ENCODE results near the gene ARCN1.

ARCN1 gene

GRCh38 chr11:118614511-118614910 lies 42.3 kb downstream of the ARCN1 start:
- H3K27me3 Mint-ChIP-seq = peaks cover 0 to 2% of the 10 kb centered on the region in 2 donors
- H3K9me3 Mint-ChIP-seq = no peaks in the 10 kb centered on the region
- H3K4me3 Mint-ChIP-seq = no peak overlapping the region
- ATAC-seq (replicated peaks) (no peak), DNase-seq (no peak)
- H3K4me1 Mint-ChIP-seq (ENCODE audit: low read depth in 2 of 2) = peaks cover 8 to 13% of the 10 kb centered on the region in 2 donors
- no peak overlapping the region for H3K27ac Mint-ChIP-seq
- H3K36me3 Mint-ChIP-seq (ENCODE audit: insufficient read depth) = peaks cover 9% of the 10 kb centered on the region

GRCh38 chr11:118615282-118615975 lies 43.2 kb downstream of the ARCN1 start:
- ATAC-seq (replicated peaks) = no peak
- Mint-ChIP-seq H3K27me3 (peaks cover 2 to 7% of the 10 kb centered on the region in 2 donors), H3K27ac (no peak overlapping the region), H3K4me3 (no peak overlapping the region), H3K9me3 (no peaks in the 10 kb centered on the region), H3K4me1 (ENCODE audit: low read depth in 2 of 2) (peaks cover 3 to 5% of the 10 kb centered on the region in 2 donors), H3K36me3 (ENCODE audit: insufficient read depth) (no peaks in the 10 kb centered on the region)
- no peak for DNase-seq

GRCh38 chr11:118615976-118616371 lies 43.8 kb downstream of the ARCN1 start:
- H3K9me3 Mint-ChIP-seq = no peaks in the 10 kb centered on the region
- H3K36me3 Mint-ChIP-seq (ENCODE audit: insufficient read depth) = no peaks in the 10 kb centered on the region
- H3K4me1 Mint-ChIP-seq (ENCODE audit: low read depth in 2 of 2) = peaks cover 6 to 7% of the 10 kb centered on the region in 2 donors
- H3K4me3 Mint-ChIP-seq = no peak overlapping the region
- ATAC-seq (replicated peaks) (no peak), DNase-seq (no peak)
- peaks cover 7 to 13% of the 10 kb centered on the region in 2 donors for H3K27me3 Mint-ChIP-seq
- no peak overlapping the region for H3K27ac Mint-ChIP-seq

- no peak overlapping the region for H3K27ac Mint-ChIP-seq
- H3K9me3 Mint-ChIP-seq = no peaks in the 10 kb centered on the region
- H3K4me3 Mint-ChIP-seq = no peak overlapping the region
- peaks cover 4 to 5% of the 10 kb centered on the region in 2 donors for H3K4me1 Mint-ChIP-seq (ENCODE audit: low read depth in 2 of 2)
- DNase-seq (no peak), ATAC-seq (replicated peaks) (no peak)
- H3K36me3 Mint-ChIP-seq (ENCODE audit: insufficient read depth) = no peaks in the 10 kb centered on the region
- peaks cover 16 to 28% of the 10 kb centered on the region in 2 donors for H3K27me3 Mint-ChIP-seq
Observed at GRCh38 chr11:118618115-118618990, 46.1 kb downstream of the ARCN1 start.

- ATAC-seq (replicated peaks) = no peak
- peaks cover 16 to 28% of the 10 kb centered on the region in 2 donors for H3K27me3 Mint-ChIP-seq
Observed at GRCh38 chr11:118618991-118619375, 46.8 kb downstream of the ARCN1 start.

GRCh38 chr11:118619444-118620197 lies 47.4 kb downstream of the ARCN1 start:
- DNase-seq (no peak), ATAC-seq (replicated peaks) (no peak)
- peaks cover 16 to 28% of the 10 kb centered on the region in 2 donors for H3K27me3 Mint-ChIP-seq
- peaks cover 4 to 5% of the 10 kb centered on the region in 2 donors for H3K4me1 Mint-ChIP-seq (ENCODE audit: low read depth in 2 of 2)
- no peak overlapping the region for H3K4me3 Mint-ChIP-seq
- H3K27ac Mint-ChIP-seq = no peak overlapping the region
- H3K36me3 Mint-ChIP-seq (ENCODE audit: insufficient read depth) = no peaks in the 10 kb centered on the region
- H3K9me3 Mint-ChIP-seq = no peaks in the 10 kb centered on the region

More at GRCh38 chr11:118618991-118619375, 46.8 kb downstream of the ARCN1 start:
- Mint-ChIP-seq H3K9me3 (no peaks in the 10 kb centered on the region), H3K4me1 (ENCODE audit: low read depth in 2 of 2) (peaks cover 4 to 5% of the 10 kb centered on the region in 2 donors), H3K27ac (no peak overlapping the region), H3K36me3 (ENCODE audit: insufficient read depth) (no peaks in the 10 kb centered on the region), H3K4me3 (no peak overlapping the region)
- no peak for DNase-seq

GRCh38 chr11:118620529-118621070 lies 48.4 kb downstream of the ARCN1 start:
- Mint-ChIP-seq H3K9me3 (no peaks in the 10 kb centered on the region), H3K27me3 (peaks cover 16 to 28% of the 10 kb centered on the region in 2 donors), H3K36me3 (ENCODE audit: insufficient read depth) (no peaks in the 10 kb centered on the region), H3K4me3 (peak overlapping the region; percentile 68 to 73), H3K27ac (peak overlapping the region in 1 of 2 donors; percentile 50), H3K4me1 (ENCODE audit: low read depth in 2 of 2) (peaks cover 4 to 5% of the 10 kb centered on the region in 2 donors)
- ATAC-seq (replicated peaks) (no peak), DNase-seq (no peak)

- Mint-ChIP-seq H3K4me1 (ENCODE audit: low read depth in 2 of 2) (peaks cover 4 to 5% of the 10 kb centered on the region in 2 donors), H3K36me3 (ENCODE audit: insufficient read depth) (no peaks in the 10 kb centered on the region), H3K9me3 (no peaks in the 10 kb centered on the region), H3K27me3 (peaks cover 16 to 28% of the 10 kb centered on the region in 2 donors), H3K27ac (peak overlapping the region in 1 of 2 donors; percentile 56), H3K4me3 (peak overlapping the region; percentile 68 to 73)
- DNase-seq = no peak
- ATAC-seq (replicated peaks) = peak; percentile 66
Observed at GRCh38 chr11:118621071-118621783, 49.0 kb downstream of the ARCN1 start.

GRCh38 chr11:118621784-118622375 lies 49.7 kb downstream of the ARCN1 start:
- Mint-ChIP-seq H3K27ac (peak overlapping the region in 1 of 2 donors; percentile 56), H3K4me3 (peak overlapping the region; percentile 26 to 73)

GRCh38 chr11:118622376-118623268 lies 50.4 kb downstream of the ARCN1 start:
- H3K4me3 Mint-ChIP-seq = no peak overlapping the region
- H3K27ac Mint-ChIP-seq = no peak overlapping the region
- no peaks in the 10 kb centered on the region for H3K36me3 Mint-ChIP-seq (ENCODE audit: insufficient read depth)
- no peak for ATAC-seq (replicated peaks)
- no peaks in the 10 kb centered on the region for H3K9me3 Mint-ChIP-seq
- DNase-seq = no peak
- peaks cover 16 to 28% of the 10 kb centered on the region in 2 donors for H3K27me3 Mint-ChIP-seq
- peaks cover 4 to 5% of the 10 kb centered on the region in 2 donors for H3K4me1 Mint-ChIP-seq (ENCODE audit: low read depth in 2 of 2)

More at GRCh38 chr11:118621784-118622375, 49.7 kb downstream of the ARCN1 start:
- no peak for DNase-seq
- Mint-ChIP-seq H3K4me1 (ENCODE audit: low read depth in 2 of 2) (peaks cover 4 to 5% of the 10 kb centered on the region in 2 donors), H3K9me3 (no peaks in the 10 kb centered on the region), H3K27me3 (peaks cover 16 to 28% of the 10 kb centered on the region in 2 donors), H3K36me3 (ENCODE audit: insufficient read depth) (no peaks in the 10 kb centered on the region)
- no peak for ATAC-seq (replicated peaks)

- Mint-ChIP-seq H3K27me3 (peaks cover 16 to 28% of the 10 kb centered on the region in 2 donors), H3K27ac (no peak overlapping the region), H3K9me3 (no peaks in the 10 kb centered on the region), H3K4me1 (ENCODE audit: low read depth in 2 of 2) (peaks cover 4 to 5% of the 10 kb centered on the region in 2 donors), H3K4me3 (no peak overlapping the region), H3K36me3 (ENCODE audit: insufficient read depth) (no peaks in the 10 kb centered on the region)
- DNase-seq (no peak), ATAC-seq (replicated peaks) (no peak)
Observed at GRCh38 chr11:118623269-118623655, 51.1 kb downstream of the ARCN1 start.

All from effector memory CD8-positive, alpha-beta T cell (primary cell).